GM23248 (cell line): Measurements from ENCODE around the gene LLGL2. TPM values are rescaled to one million over a fixed set of nuclear protein-coding genes. Genes with fewer than 3 reads are reported as not detected.

ENCODE experiments used
- DNase-seq: peaks from one replicate; pipeline ENCODE4 v3.0.0-alpha.2; 2015
- H2AFZ ChIP-seq: fragments of 200-600 bp; sonication (generic); 2 replicates; pipeline ENCODE4 v1.6.1; 2016; ENCODE audit warnings: antibody characterized with exemption
- H3F3A ChIP-seq: fragments of 200-600 bp; sonication (generic); 2 replicates; pipeline ENCODE4 v1.6.1; 2016; ENCODE audit warnings: mild to moderate bottlenecking, antibody characterized with exemption, mixed run types; ENCODE audit not compliant: insufficient read depth
- H3K27ac ChIP-seq: fragments of 200-600 bp; sonication (generic); 2 replicates; pipeline ENCODE4 v1.5.1; 2016; ENCODE audit warnings: mild to moderate bottlenecking
- H3K27me3 ChIP-seq: fragments of 200-600 bp; sonication (generic); replicated peaks from 2 replicates; pipeline ENCODE4 v1.6.1; 2016; ENCODE audit warnings: mild to moderate bottlenecking; ENCODE audit not compliant: insufficient read depth
- H3K36me3 ChIP-seq: fragments of 200-600 bp; sonication (generic); 2 replicates; pipeline ENCODE4 v1.6.1; 2016; ENCODE audit warnings: low read depth, mild to moderate bottlenecking
- H3K4me1 ChIP-seq: fragments of 200-600 bp; sonication (generic); 2 replicates; pipeline ENCODE4 v1.6.1; 2016; ENCODE audit warnings: mild to moderate bottlenecking; ENCODE audit not compliant: insufficient read depth
- H3K4me2 ChIP-seq: fragments of 200-600 bp; sonication (generic); one replicate; pipeline ENCODE4 v1.6.1; 2016; ENCODE audit warnings: mild to moderate bottlenecking; ENCODE audit not compliant: unreplicated experiment
- H3K4me3 ChIP-seq: fragments of 200-600 bp; sonication (generic); 2 replicates; pipeline ENCODE4 v1.5.1; 2016; ENCODE audit warnings: mild to moderate bottlenecking
- H3K79me2 ChIP-seq: fragments of 200-600 bp; sonication (generic); 2 replicates; pipeline ENCODE4 v1.6.1; 2016; ENCODE audit warnings: mild to moderate bottlenecking; ENCODE audit not compliant: insufficient read depth
- H3K9ac ChIP-seq: fragments of 200-600 bp; sonication (generic); 2 replicates; pipeline ENCODE4 v1.6.1; 2016; ENCODE audit warnings: mild to moderate bottlenecking
- H3K9me2 ChIP-seq: fragments of 200-600 bp; sonication (generic); 2 replicates; pipeline ENCODE4 v1.6.1; 2016; ENCODE audit warnings: mixed run types, mild to moderate bottlenecking, moderate library complexity; ENCODE audit not compliant: insufficient read depth
- H3K9me3 ChIP-seq: fragments of 200-600 bp; sonication (generic); one replicate; pipeline ENCODE4 v1.6.1; 2017; ENCODE audit warnings: low read depth
- H4K20me1 ChIP-seq: fragments of 200-600 bp; sonication (generic); 2 replicates; pipeline ENCODE4 v1.6.0; 2016; ENCODE audit not compliant: insufficient read depth
- EZH2 ChIP-seq: fragments of 200-600 bp; sonication (generic); IDR thresholded peaks from 2 replicates; pipeline ENCODE4 v1.6.1; 2018; ENCODE audit warnings: antibody characterized with exemption, mild to moderate bottlenecking; ENCODE audit not compliant: insufficient read depth, poor library complexity, severe bottlenecking
- EZH2phosphoT487 ChIP-seq: fragments of 200-600 bp; sonication (generic); IDR thresholded peaks from 2 replicates; pipeline ENCODE4 v1.6.1; 2018; ENCODE audit warnings: antibody characterized with exemption, moderate library complexity, mild to moderate bottlenecking, low read depth; ENCODE audit not compliant: insufficient read depth
- WGBS, 2 experiments: methylation state at CpG; one replicate each; pipeline ENCODE4 v1.1.6; 2015 to 2017; ENCODE audit warnings: low lambda C conversion rate in 2 of 2, low coverage in 1 of 2; ENCODE audit errors: missing lambda C conversion rate in 2 of 2; 5-methylcytosine and 5-hydroxymethylcytosine counted together
- in situ Hi-C: fragments of 300-500 bp; cut with MboI; formaldehyde crosslinking; loops from 2 replicates; pipeline ENCODE4 v1.15.0; 2020
- polyA plus RNA-seq: library from polyadenylated mRNA; unstranded; fragments of >200 nt; fragmentation: Nextera tagmentation; extraction: Ambion mirVana; gene quantifications from 2 replicates; pipeline ENCODE4 v1.2.1, GENCODE V29; 2016
- total RNA-seq: library from RNA; depleted of rRNA; stranded (reverse); fragments of >200 nt; shearing (Covaris generic); gene quantifications from 2 replicates; pipeline ENCODE4 v1.2.3, GENCODE V29; 2014

The LLGL2 gene
- total and polyA plus RNA-seq, 2 experiments from 2014 or later, result not detected

GRCh38 chr17:75535871-75536270, 10.4 kb downstream of the LLGL2 start:
- H3K36me3 ChIP-seq, result no peaks in the 10 kb centered on the region
- H3K79me2 ChIP-seq, result no peaks in the 10 kb centered on the region
- H3K9ac ChIP-seq, result no peak overlapping the region
- no peak overlapping the region for H2AFZ ChIP-seq
- no peaks in the 10 kb centered on the region for H4K20me1 ChIP-seq
- H3K27me3 ChIP-seq, result no peaks in the 10 kb centered on the region; the same call in 1 of the 2 replicates
- no peaks in the 10 kb centered on the region for H3K9me3 ChIP-seq
- H3K4me3 ChIP-seq, result no peak overlapping the region
- no peaks in the 10 kb centered on the region for H3K9me2 ChIP-seq
- DNase-seq, result no peak
- 67 to 72% methylated on average over 8 of the region's 8 CpGs for WGBS, 2 experiments
- no peak for TF ChIP-seq EZH2
- no peak for TF ChIP-seq EZH2phosphoT487
- no peak overlapping the region for H3K4me2 ChIP-seq
- H3F3A ChIP-seq, result no peaks in the 10 kb centered on the region
- H3K4me1 ChIP-seq, result no peaks in the 10 kb centered on the region
- in situ Hi-C loops, result no loop called here
- no peak overlapping the region for H3K27ac ChIP-seq

- in situ Hi-C loops, result no loop called here
- Histone ChIP-seq H3K4me2 (no peak overlapping the region), H3K9me3 (no peaks in the 10 kb centered on the region), H4K20me1 (no peaks in the 10 kb centered on the region), H3K79me2 (no peaks in the 10 kb centered on the region), H3K27me3 (no peaks in the 10 kb centered on the region; the same call in 1 of the 2 replicates), H3K36me3 (no peaks in the 10 kb centered on the region), H3K9ac (no peak overlapping the region), H3K9me2 (no peaks in the 10 kb centered on the region), H3K4me3 (no peak overlapping the region), H3K27ac (no peak overlapping the region), H3K4me1 (no peaks in the 10 kb centered on the region), H2AFZ (no peak overlapping the region), H3F3A (no peaks in the 10 kb centered on the region)
- WGBS, 2 experiments, result 69 to 71% methylated on average over 10 of the region's 10 CpGs
- no peak for TF ChIP-seq EZH2phosphoT487
- TF ChIP-seq EZH2, result no peak
- DNase-seq, result no peak
Measured at GRCh38 chr17:75536366-75536765, 10.9 kb downstream of the LLGL2 start.

GRCh38 chr17:75539967-75540729, 14.7 kb downstream of the LLGL2 start:
- Histone ChIP-seq H3K4me2 (no peak overlapping the region), H4K20me1 (no peaks in the 10 kb centered on the region), H3K27ac (no peak overlapping the region), H3K4me3 (no peak overlapping the region), H3F3A (no peaks in the 10 kb centered on the region), H3K9me3 (no peaks in the 10 kb centered on the region), H2AFZ (no peak overlapping the region), H3K9ac (no peak overlapping the region), H3K36me3 (no peaks in the 10 kb centered on the region), H3K9me2 (no peaks in the 10 kb centered on the region), H3K4me1 (no peaks in the 10 kb centered on the region), H3K79me2 (no peaks in the 10 kb centered on the region), H3K27me3 (no peaks in the 10 kb centered on the region; the same call in 1 of the 2 replicates)
- no peak for DNase-seq
- WGBS, 2 experiments, result 66% methylated on average over 13 of the region's 13 CpGs
- TF ChIP-seq EZH2, result no peak
- TF ChIP-seq EZH2phosphoT487, result no peak
- in situ Hi-C loops, result no loop called here

- no peaks in the 10 kb centered on the region for H4K20me1 ChIP-seq
- no peak for DNase-seq
- 54 to 57% methylated on average over 4 of the region's 4 CpGs for WGBS, 2 experiments
- no peak overlapping the region for H3K4me2 ChIP-seq
- H3K27me3 ChIP-seq, result no peaks in the 10 kb centered on the region; the same call in 1 of the 2 replicates
- in situ Hi-C loops, result no loop called here
- H3K9ac ChIP-seq, result no peak overlapping the region
- H3F3A ChIP-seq, result no peaks in the 10 kb centered on the region
- H3K27ac ChIP-seq, result no peak overlapping the region
- H3K4me1 ChIP-seq, result no peaks in the 10 kb centered on the region
- no peaks in the 10 kb centered on the region for H3K9me2 ChIP-seq
- H3K79me2 ChIP-seq, result no peaks in the 10 kb centered on the region
- TF ChIP-seq EZH2 (no peak), EZH2phosphoT487 (no peak)
- no peaks in the 10 kb centered on the region for H3K36me3 ChIP-seq
- no peaks in the 10 kb centered on the region for H3K9me3 ChIP-seq
- H3K4me3 ChIP-seq, result no peak overlapping the region
- no peak overlapping the region for H2AFZ ChIP-seq
Measured at GRCh38 chr17:75540923-75541503, 15.5 kb downstream of the LLGL2 start.
